Transverse colon (tissue), 4 donors: ENCODE results near the gene SHOX. TPM values are rescaled to one million over a fixed set of nuclear protein-coding genes. Genes with fewer than 3 reads are reported as not detected.
"Not testable (repeated sequence)": the region's sequence is repeated elsewhere in the genome, so short reads cannot be mapped to it uniquely, and the experiment has no call there.

Experiments used
- DNase-seq: peaks from one replicate; pipeline ENCODE4 v3.0.0-alpha.2; 2019
- H3K27ac ChIP-seq, 4 donors: fragments of 200-600 bp; sonication (generic); 2 replicates each; pipeline ENCODE4 v1.5.1; 2016 to 2018; ENCODE audit warnings: inconsistent platforms in 4 of 4
- H3K27me3 ChIP-seq: fragments of 200-600 bp; sonication (generic); 2 replicates; pipeline ENCODE4 v1.5.1; 2017; ENCODE audit warnings: inconsistent platforms
- H3K36me3 ChIP-seq, 4 donors: fragments of 200-600 bp; sonication (generic); 2 replicates each; pipeline ENCODE4 v1.5.1; 2017 to 2019; ENCODE audit warnings: inconsistent platforms in 4 of 4
- H3K4me1 ChIP-seq, 4 donors: fragments of 200-600 bp; sonication (generic); 2 replicates each; pipeline ENCODE4 v1.5.1; 2017 to 2020; ENCODE audit warnings: inconsistent platforms in 4 of 4
- H3K4me3 ChIP-seq, 4 donors: fragments of 200-600 bp; sonication (generic); 1 replicate in 1 of 4; 2 replicates in 3 of 4; pipeline versions ENCODE4 v1.5.1 to v1.6.1; 2017 to 2019; ENCODE audit warnings: inconsistent platforms in 4 of 4
- H3K9me3 ChIP-seq, 2 donors: fragments of 200-600 bp; sonication (generic); 2 replicates each; pipeline ENCODE4 v1.5.1; 2017 to 2019; ENCODE audit warnings: inconsistent platforms in 2 of 2
- EP300 ChIP-seq: sonication (generic); formaldehyde crosslinking; IDR thresholded peaks from one replicate; pipeline ENCODE4 v1.6.1; 2017; ENCODE audit warnings: antibody characterized with exemption, low read depth
- POLR2A ChIP-seq: fragments of 450-650 bp; IDR thresholded peaks from one replicate; pipeline ENCODE4 v1.6.1; 2016; ENCODE audit warnings: antibody characterized with exemption, mild to moderate bottlenecking, moderate library complexity
- POLR2AphosphoS5 ChIP-seq, 3 donors: sonication (generic); formaldehyde crosslinking; IDR thresholded peaks; one replicate each; pipeline ENCODE4 v1.6.1; 2016; ENCODE audit warnings: antibody characterized with exemption in 3 of 3
- WGBS, 2 donors: methylation state at CpG; one replicate each; pipeline ENCODE4 v1.1.5; 2018; ENCODE audit warnings: low coverage in 1 of 2; 5-methylcytosine and 5-hydroxymethylcytosine counted together
- in situ Hi-C, 4 donors: fragments of 200-750 bp; cut with MboI; loops; one replicate each; pipeline versions ENCODE4 v1.15.0 to v1.15.1; 2017; ENCODE audit warnings: low sequenced_read_pairs in 3 of 4, low pct_ligation_motif_present in 1 of 4, low pct_unique_long_range_greater_than_20kb in 1 of 4
- intact Hi-C: fragments of 100-400 bp; cut with DNase I; formaldehyde crosslinking; loops from one replicate; pipeline ENCODE4 v1.15.1; 2023; ENCODE audit warnings: low total_unique reads
- total RNA-seq, 4 donors: library from RNA; depleted of rRNA; stranded (reverse); fragments of >200 nt; gene quantifications; one replicate each; pipeline ENCODE4 v1.1.0, GENCODE V29; 2016
- TF ChIP-seq, protein P1 (sequence below), 5 experiments: fragments of 200-600 bp in 3 of 5; fragments of 450-650 bp in 2 of 5; sonication (generic) in 3 of 5; IDR thresholded peaks; 1 replicate in 2 of 5; 2 replicates in 3 of 5; pipeline ENCODE4 v1.5.1; 2016 to 2017; ENCODE audit warnings: antibody characterized with exemption in 5 of 5, inconsistent platforms in 3 of 5, mild to moderate bottlenecking in 2 of 5, moderate library complexity in 1 of 5

SHOX gene
- total RNA-seq, 4 donors from 2014 or later = 0.14 to 2.6 (median 0.16) TPM; not detected in 1

- intact Hi-C loops = no loop called here
- DNase-seq = no peak
- Histone ChIP-seq H3K9me3 (no peaks in the 10 kb centered on the region), H3K36me3 (no peaks in the 10 kb centered on the region), H3K27ac (no peak overlapping the region), H3K4me1 (no peaks in the 10 kb centered on the region), H3K4me3 (peak overlapping the region in 1 of 4 donors; percentile 11), H3K27me3 (peaks cover 74% of the 10 kb centered on the region)
- in situ Hi-C loops = no loop called here
- TF ChIP-seq POLR2AphosphoS5 (IDR thresholded peaks at IDR 0.05) = no peak
- TF ChIP-seq, protein P1, sequence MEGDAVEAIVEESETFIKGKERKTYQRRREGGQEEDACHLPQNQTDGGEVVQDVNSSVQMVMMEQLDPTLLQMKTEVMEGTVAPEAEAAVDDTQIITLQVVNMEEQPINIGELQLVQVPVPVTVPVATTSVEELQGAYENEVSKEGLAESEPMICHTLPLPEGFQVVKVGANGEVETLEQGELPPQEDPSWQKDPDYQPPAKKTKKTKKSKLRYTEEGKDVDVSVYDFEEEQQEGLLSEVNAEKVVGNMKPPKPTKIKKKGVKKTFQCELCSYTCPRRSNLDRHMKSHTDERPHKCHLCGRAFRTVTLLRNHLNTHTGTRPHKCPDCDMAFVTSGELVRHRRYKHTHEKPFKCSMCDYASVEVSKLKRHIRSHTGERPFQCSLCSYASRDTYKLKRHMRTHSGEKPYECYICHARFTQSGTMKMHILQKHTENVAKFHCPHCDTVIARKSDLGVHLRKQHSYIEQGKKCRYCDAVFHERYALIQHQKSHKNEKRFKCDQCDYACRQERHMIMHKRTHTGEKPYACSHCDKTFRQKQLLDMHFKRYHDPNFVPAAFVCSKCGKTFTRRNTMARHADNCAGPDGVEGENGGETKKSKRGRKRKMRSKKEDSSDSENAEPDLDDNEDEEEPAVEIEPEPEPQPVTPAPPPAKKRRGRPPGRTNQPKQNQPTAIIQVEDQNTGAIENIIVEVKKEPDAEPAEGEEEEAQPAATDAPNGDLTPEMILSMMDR (IDR thresholded peaks at IDR 0.05) = no peak
- no peak for TF ChIP-seq EP300
- TF ChIP-seq POLR2A = no peak
- 20% methylated on average over 47 of the region's 50 CpGs; no CpG with 5 or more reads in 1 of the 2 donors for WGBS, 2 donors
These were observed 6.8 kb upstream of the SHOX start for GRCh38 chrX:623599-624315.

- in situ Hi-C loops = no loop called here
- Histone ChIP-seq H3K27ac (no peak overlapping the region), H3K4me1 (no peaks in the 10 kb centered on the region), H3K9me3 (no peaks in the 10 kb centered on the region), H3K4me3 (no peak overlapping the region), H3K27me3 (peaks cover 72% of the 10 kb centered on the region), H3K36me3 (no peaks in the 10 kb centered on the region)
- TF ChIP-seq, protein P1 (IDR thresholded peaks at IDR 0.05) = no peak
- no peak for TF ChIP-seq POLR2A
- no peak for TF ChIP-seq EP300
- TF ChIP-seq POLR2AphosphoS5 (IDR thresholded peaks at IDR 0.05) = no peak
- intact Hi-C loops = no loop called here
- no peak for DNase-seq
- 13 to 23% methylated on average over 11 to 12 of the region's 12 CpGs for WGBS, 2 donors
These were observed 5.4 kb upstream of the SHOX start for GRCh38 chrX:625137-625691.

DNA sequence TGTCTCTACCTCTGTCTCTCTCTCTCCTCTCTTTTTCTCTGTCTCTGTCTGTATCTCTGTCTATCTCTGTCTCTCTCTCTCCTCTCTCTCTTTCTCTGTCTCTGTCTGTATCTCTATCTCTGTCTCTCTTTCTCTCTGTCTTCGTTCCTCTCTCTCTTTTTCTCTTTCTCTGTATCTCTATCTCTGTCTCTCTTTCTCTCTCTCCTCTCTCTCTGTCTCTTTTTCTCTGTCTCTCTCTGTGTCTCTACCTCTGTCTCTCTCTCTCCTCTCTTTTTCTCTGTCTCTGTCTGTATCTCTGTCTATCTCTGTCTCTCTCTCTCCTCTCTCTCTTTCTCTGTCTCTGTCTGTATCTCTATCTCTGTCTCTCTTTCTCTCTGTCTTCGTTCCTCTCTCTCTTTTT is 4.5 kb upstream of the SHOX start:
- intact Hi-C loops, H3K9me3 ChIP-seq, DNase-seq, H3K27ac ChIP-seq, H3K36me3 ChIP-seq, H3K4me3 ChIP-seq, in situ Hi-C loops, H3K4me1 ChIP-seq: not testable (repeated sequence)
- peaks cover 74% of the 10 kb centered on the region for H3K27me3 ChIP-seq
- 43 to 61% methylated on average over 1 to 2 of the region's 2 CpGs for WGBS, 2 donors

DNA sequence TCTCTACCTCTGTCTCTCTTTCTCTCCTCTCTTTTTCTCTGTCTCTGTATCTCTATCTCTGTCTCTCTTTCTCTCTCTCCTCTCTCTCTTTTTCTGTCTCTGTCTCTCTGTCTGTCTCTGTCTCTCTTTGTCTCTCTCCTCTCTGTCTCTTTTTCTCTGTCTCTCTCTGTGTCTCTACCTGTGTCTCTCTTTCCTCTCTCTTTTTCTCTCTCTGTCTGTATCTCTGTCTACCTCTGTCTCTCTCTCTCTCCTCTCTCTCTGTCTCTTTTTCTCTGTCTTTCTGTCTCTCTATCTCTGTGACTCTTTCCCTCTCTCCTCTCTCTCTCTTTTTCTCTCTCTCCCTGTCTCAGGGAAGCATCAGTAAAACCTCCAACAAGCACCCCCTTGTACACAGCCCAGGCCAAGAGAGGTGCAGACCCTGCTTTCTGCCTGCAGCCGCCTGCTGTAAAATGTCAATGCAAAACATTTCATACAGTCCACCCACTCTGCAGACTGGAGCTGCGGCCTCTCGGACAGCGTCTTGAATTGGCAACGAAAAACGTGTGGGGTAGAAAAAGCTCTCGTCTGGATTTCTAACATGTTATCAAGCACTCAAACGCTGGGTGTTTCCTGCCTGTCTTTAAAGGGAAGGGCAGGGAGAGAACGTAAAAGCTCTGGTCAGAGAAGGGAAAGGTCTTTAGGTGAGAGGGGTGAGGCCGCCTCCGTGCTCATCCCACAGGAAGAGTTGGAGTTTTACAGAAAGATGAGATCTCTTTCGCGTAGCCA is 3.7 kb upstream of the SHOX start:
- intact Hi-C loops = no loop called here
- no peak for DNase-seq

More for the DNA sequence above, 3.7 kb upstream of the SHOX start:
- 7 to 16% methylated on average over 6 to 13 of the region's 13 CpGs for WGBS, 2 donors
- H3K36me3 ChIP-seq = no peaks in the 10 kb centered on the region
- peaks cover 75% of the 10 kb centered on the region for H3K27me3 ChIP-seq
- H3K27ac ChIP-seq = no peak overlapping the region
- TF ChIP-seq POLR2A (no peak), POLR2AphosphoS5 (IDR thresholded peaks at IDR 0.05) (no peak), EP300 (no peak)
- TF ChIP-seq, protein P1 (IDR thresholded peaks at IDR 0.05) = no peak
- H3K4me3 ChIP-seq = no peak overlapping the region
- H3K4me1 ChIP-seq = no peaks in the 10 kb centered on the region
- in situ Hi-C loops = no loop called here
- H3K9me3 ChIP-seq = no peaks in the 10 kb centered on the region
